Astrocyte of the spinal cord (primary cell): ENCODE results near the gene BRWD1.

ENCODE experiments used
- DNase-seq: peaks from one replicate; pipeline ENCODE4 v3.0.0; 2011; ENCODE audit warnings: low read depth, low spot score
- H3K4me3 ChIP-seq: 2 replicates; pipeline ENCODE4 v1.5.1; 2011; ENCODE audit warnings: low read depth, mild to moderate bottlenecking, low read length, moderate library complexity
- in situ Hi-C: cut with HindIII; loops from 2 replicates; pipeline ENCODE4 v1.10.0; 2017; ENCODE audit warnings: low sequenced_read_pairs
- TF ChIP-seq, protein P1 (sequence below): IDR thresholded peaks from 2 replicates; pipeline ENCODE4 v1.5.1; 2012; ENCODE audit warnings: low read depth, mild to moderate bottlenecking, low read length, inconsistent platforms

BRWD1 gene

DNA sequence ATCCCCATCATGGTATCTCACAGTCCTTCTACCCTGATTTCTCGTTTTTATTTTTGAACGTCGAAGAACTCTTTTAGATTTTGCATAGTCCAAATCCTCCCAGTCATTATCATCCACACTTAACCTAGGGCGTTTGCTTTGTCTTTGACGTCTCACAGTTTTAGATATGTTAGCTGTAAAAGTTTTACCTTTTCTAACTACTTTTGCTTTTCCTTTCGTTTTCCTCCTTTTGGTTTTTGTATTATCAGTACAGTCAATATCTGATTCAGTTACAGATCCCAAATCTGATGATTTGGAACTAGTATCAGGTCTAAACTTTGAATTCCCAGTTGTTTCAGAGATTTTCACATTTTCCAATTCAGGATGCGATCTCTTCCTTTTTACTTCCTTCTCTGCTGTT, 117.1 kb downstream of the BRWD1 start:
- H3K4me3 ChIP-seq = no peak overlapping the region
- in situ Hi-C loops = no loop called here
- no peak for DNase-seq
- TF ChIP-seq, protein P1, sequence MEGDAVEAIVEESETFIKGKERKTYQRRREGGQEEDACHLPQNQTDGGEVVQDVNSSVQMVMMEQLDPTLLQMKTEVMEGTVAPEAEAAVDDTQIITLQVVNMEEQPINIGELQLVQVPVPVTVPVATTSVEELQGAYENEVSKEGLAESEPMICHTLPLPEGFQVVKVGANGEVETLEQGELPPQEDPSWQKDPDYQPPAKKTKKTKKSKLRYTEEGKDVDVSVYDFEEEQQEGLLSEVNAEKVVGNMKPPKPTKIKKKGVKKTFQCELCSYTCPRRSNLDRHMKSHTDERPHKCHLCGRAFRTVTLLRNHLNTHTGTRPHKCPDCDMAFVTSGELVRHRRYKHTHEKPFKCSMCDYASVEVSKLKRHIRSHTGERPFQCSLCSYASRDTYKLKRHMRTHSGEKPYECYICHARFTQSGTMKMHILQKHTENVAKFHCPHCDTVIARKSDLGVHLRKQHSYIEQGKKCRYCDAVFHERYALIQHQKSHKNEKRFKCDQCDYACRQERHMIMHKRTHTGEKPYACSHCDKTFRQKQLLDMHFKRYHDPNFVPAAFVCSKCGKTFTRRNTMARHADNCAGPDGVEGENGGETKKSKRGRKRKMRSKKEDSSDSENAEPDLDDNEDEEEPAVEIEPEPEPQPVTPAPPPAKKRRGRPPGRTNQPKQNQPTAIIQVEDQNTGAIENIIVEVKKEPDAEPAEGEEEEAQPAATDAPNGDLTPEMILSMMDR = no peak

DNA sequence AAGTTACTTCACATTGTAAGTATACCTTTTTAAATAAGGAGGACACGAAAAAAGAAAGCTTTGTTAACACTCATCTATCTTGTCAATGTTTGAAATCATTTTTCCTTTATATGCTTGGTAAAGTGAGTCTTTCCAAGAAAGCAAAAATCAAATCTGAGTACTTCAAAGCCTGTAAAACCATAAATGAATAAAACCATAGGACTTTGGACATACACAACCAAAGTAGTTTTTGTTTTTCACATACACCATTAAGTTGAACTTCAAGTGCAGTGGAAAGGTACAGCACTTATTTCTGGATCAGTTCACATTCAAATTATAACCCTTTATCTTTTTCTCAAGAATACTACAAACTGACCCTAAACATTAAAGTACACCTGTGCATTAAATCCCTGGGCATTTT, 120.1 kb downstream of the BRWD1 start:
- H3K4me3 ChIP-seq = no peak overlapping the region
- TF ChIP-seq, protein P1 = no peak
- in situ Hi-C loops = no loop called here
- no peak for DNase-seq

GRCh38 chr21:39189857-39190604, 123.4 kb downstream of the BRWD1 start:
- no peak overlapping the region for H3K4me3 ChIP-seq
- in situ Hi-C loops = no loop called here
- peak; percentile 79 for DNase-seq
- TF ChIP-seq, protein P1 = no peak

DNA sequence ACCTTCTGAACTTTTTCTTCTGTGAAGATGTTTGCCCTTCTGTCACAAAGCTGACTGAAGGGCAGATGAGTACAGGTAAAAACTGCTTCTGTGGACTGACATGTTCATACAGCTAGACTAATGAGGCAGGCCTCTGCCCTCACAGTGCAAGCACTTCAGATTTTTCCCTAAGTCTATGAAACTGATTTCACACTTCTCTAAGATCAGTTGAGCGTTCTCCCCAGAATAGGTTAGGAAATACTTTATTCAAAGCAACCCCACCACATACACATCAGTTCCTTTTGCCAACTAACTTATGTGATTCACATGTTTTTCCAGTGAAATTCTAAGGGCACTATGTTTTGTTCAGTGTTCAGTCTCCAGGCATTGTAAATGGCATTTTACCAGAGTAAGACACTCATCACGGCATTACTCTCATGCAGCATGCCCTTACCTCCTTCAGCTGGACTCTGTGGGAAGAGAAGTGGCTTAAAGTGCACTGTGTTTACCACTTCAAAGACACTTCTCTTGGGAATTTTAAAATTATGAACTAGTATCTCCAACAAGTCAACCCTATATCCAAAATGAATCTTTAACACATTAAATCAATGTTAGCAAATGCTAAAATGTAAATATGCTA, 124.8 kb downstream of the BRWD1 start:
- no peak overlapping the region for H3K4me3 ChIP-seq
- TF ChIP-seq, protein P1 = no peak
- DNase-seq = no peak
- in situ Hi-C loops = no loop called here

GRCh38 chr21:39187141-39187540, 126.3 kb downstream of the BRWD1 start:
- in situ Hi-C loops = no loop called here
- TF ChIP-seq, protein P1 = no peak
- DNase-seq = no peak
- H3K4me3 ChIP-seq = no peak overlapping the region

- no peak for DNase-seq
- TF ChIP-seq, protein P1 = no peak
- H3K4me3 ChIP-seq = no peak overlapping the region
- in situ Hi-C loops = no loop called here
Observed at GRCh38 chr21:39186676-39187075, 126.8 kb downstream of the BRWD1 start.
